B cell (primary cell): ENCODE data around the gene GTF3C2. TPM values are rescaled to one million over a fixed set of nuclear protein-coding genes. Genes with fewer than 3 reads are reported as not detected.

Experiments
- ATAC-seq: fragments of 200-7000 bp; cut with Tn5 transposase; one replicate; pipeline ENCODE4 v1.10.0; 2021; ENCODE audit warnings: low read depth, mild to moderate bottlenecking, moderate number of reproducible peaks, moderate library complexity
- CTCF ChIA-PET: fragments of 350-600 bp; sonication (Branson Sonifier 250); formaldehyde crosslinking; loops from one replicate; lab custom pipeline; 2021; ENCODE audit warnings: antibody characterized with exemption, inconsistent platforms; lab: Charles Lee
- POLR2A ChIA-PET: fragments of 350-600 bp; sonication (Branson Sonifier 250); formaldehyde crosslinking; loops from one replicate; lab custom pipeline; 2021; ENCODE audit warnings: antibody characterized with exemption; lab: Charles Lee
- DNase-seq: peaks from one replicate; pipeline ENCODE4 v3.0.0; 2013
- H2AFZ ChIP-seq: 2 replicates; pipeline ENCODE4 v1.6.1; 2012; ENCODE audit warnings: mild to moderate bottlenecking, low read depth, low read length; ENCODE audit not compliant: insufficient read depth, poor library complexity, severe bottlenecking
- H3K27ac ChIP-seq, 2 donors: 1 replicate in 1 of 2; 2 replicates in 1 of 2; pipeline ENCODE4 v1.5.1; 2012 to 2013; ENCODE audit warnings: low read length in 2 of 2, mild to moderate bottlenecking in 2 of 2, moderate library complexity in 1 of 2
- H3K27me3 ChIP-seq, 4 experiments: fragments of 200-600 bp in 1 of 4; sonication (generic) in 1 of 4; replicated peaks in 1 of 4; 1 replicate in 2 of 4; 2 replicates in 2 of 4; pipeline versions ENCODE4 v1.6.1 to v1.7.0; 2013 to 2016; ENCODE audit warnings: low read length in 3 of 4, mild to moderate bottlenecking in 2 of 4, mixed read lengths in 1 of 4, moderate library complexity in 1 of 4; ENCODE audit not compliant: insufficient read depth in 4 of 4, control insufficient read depth in 3 of 4; ENCODE audit errors: control extremely low read depth in 1 of 4
- H3K36me3 ChIP-seq, 2 experiments: replicated peaks in 1 of 2; 1 replicate in 1 of 2; 2 replicates in 1 of 2; pipeline versions ENCODE4 v1.6.1 to v1.7.1; 2013; ENCODE audit warnings: low read length in 1 of 2; ENCODE audit not compliant: insufficient read depth in 2 of 2, control insufficient read depth in 1 of 2; ENCODE audit errors: control extremely low read depth in 1 of 2, extremely low read depth in 1 of 2
- H3K4me1 ChIP-seq, 2 donors: fragments of 200-600 bp in 1 of 2; sonication (generic) in 1 of 2; 1 replicate in 1 of 2; 2 replicates in 1 of 2; pipeline versions ENCODE4 v1.5.1 to v1.6.1; 2013 to 2017; ENCODE audit warnings: low read length in 2 of 2; ENCODE audit not compliant: control insufficient read depth in 2 of 2, insufficient read depth in 2 of 2
- H3K4me2 ChIP-seq: replicated peaks from 2 replicates; pipeline ENCODE3; 2012; ENCODE audit warnings: mild to moderate bottlenecking, low read depth, low read length; ENCODE audit not compliant: poor library complexity, severe bottlenecking
- H3K4me3 ChIP-seq, 5 experiments: fragments of 200-600 bp in 1 of 5; sonication (generic) in 1 of 5; 1 replicate in 3 of 5; 2 replicates in 2 of 5; pipeline versions ENCODE4 v1.5.1 to v1.7.0; 2011 to 2016; ENCODE audit warnings: low read length in 4 of 5, mild to moderate bottlenecking in 4 of 5, low read depth in 2 of 5, control low read depth in 1 of 5, moderate library complexity in 1 of 5; ENCODE audit not compliant: insufficient read depth in 1 of 5; ENCODE audit errors: control extremely low read depth in 1 of 5, extremely low read depth in 1 of 5
- H3K79me2 ChIP-seq: fragments of 200-600 bp; sonication (generic); one replicate; pipeline ENCODE4 v1.6.0; 2016; ENCODE audit warnings: low read length; ENCODE audit not compliant: control insufficient read depth, insufficient read depth
- H3K9ac ChIP-seq: fragments of 200-600 bp; sonication (generic); 2 replicates; pipeline ENCODE4 v1.6.1; 2017; ENCODE audit warnings: mild to moderate bottlenecking, low read length, moderate library complexity
- H3K9me3 ChIP-seq, 3 donors: one replicate each; pipeline versions ENCODE4 v1.6.1 to v1.7.1; 2013; ENCODE audit warnings: low read length in 2 of 3; ENCODE audit not compliant: control insufficient read depth in 2 of 3, insufficient read depth in 1 of 3; ENCODE audit errors: control extremely low read depth in 1 of 3
- H4K20me1 ChIP-seq: 2 replicates; pipeline ENCODE4 v1.6.0; 2012; ENCODE audit warnings: mild to moderate bottlenecking, low read length; ENCODE audit not compliant: insufficient read depth, control insufficient read depth, poor library complexity, severe bottlenecking
- H3K27ac Mint-ChIP-seq: one replicate; pipeline ENCODE4 v1.8.0; 2021; ENCODE audit warnings: mixed read lengths
- H3K27me3 Mint-ChIP-seq: one replicate; pipeline ENCODE4 v1.8.0; 2021; ENCODE audit warnings: mixed read lengths
- H3K4me1 Mint-ChIP-seq: one replicate; pipeline ENCODE4 v1.8.0; 2021; ENCODE audit warnings: mixed read lengths
- H3K4me3 Mint-ChIP-seq: one replicate; pipeline ENCODE4 v1.8.0; 2021; ENCODE audit warnings: mixed read lengths
- H3K9me3 Mint-ChIP-seq: one replicate; pipeline ENCODE4 v1.8.0; 2022; ENCODE audit warnings: mixed read lengths; ENCODE audit not compliant: insufficient read depth
- EZH2 ChIP-seq: IDR thresholded peaks from 2 replicates; pipeline ENCODE4 v1.6.1; 2012; ENCODE audit warnings: borderline replicate concordance, low read depth, mild to moderate bottlenecking, moderate library complexity, low read length; ENCODE audit not compliant: insufficient read depth, poor library complexity, severe bottlenecking
- WGBS: methylation state at CpG from one replicate; pipeline ENCODE4 v1.1.5; 2013; ENCODE audit warnings: missing lambda C conversion rate; ENCODE audit not compliant: insufficient coverage; 5-methylcytosine and 5-hydroxymethylcytosine counted together
- intact Hi-C: fragments of 100-400 bp; cut with micrococcal nuclease; formaldehyde crosslinking; loops from one replicate; pipeline ENCODE4 v1.10.0; 2022
- polyA plus RNA-seq: library from polyadenylated mRNA; depleted of rRNA; stranded (reverse); fragments of >200 nt; gene quantifications from 2 replicates; pipeline ENCODE4 v1.2.3, GENCODE V29; 2012
- total RNA-seq, 2 donors: library from RNA; stranded (reverse); fragments of 120-200 nt in 1 of 2; gene quantifications; 1 replicate in 1 of 2; 2 replicates in 1 of 2; pipeline versions ENCODE4 v1.2.3 to v1.2.4, GENCODE V29; 2013 to 2022
- TF ChIP-seq, protein P1 (sequence below): fragments of 200-600 bp; IDR thresholded peaks from one replicate; pipeline ENCODE4 v1.8.0; 2022; ENCODE audit warnings: antibody characterized with exemption, mild to moderate bottlenecking

Gene GTF3C2
- total and polyA plus RNA-seq, 2 donors (not counting 1 experiment from before 2014, with no cell fraction given), result 84.8 to 121 TPM

GRCh38 chr2:27379836-27380625 lies 23.5 kb upstream of the GTF3C2 start:
- TF ChIP-seq, protein P1, sequence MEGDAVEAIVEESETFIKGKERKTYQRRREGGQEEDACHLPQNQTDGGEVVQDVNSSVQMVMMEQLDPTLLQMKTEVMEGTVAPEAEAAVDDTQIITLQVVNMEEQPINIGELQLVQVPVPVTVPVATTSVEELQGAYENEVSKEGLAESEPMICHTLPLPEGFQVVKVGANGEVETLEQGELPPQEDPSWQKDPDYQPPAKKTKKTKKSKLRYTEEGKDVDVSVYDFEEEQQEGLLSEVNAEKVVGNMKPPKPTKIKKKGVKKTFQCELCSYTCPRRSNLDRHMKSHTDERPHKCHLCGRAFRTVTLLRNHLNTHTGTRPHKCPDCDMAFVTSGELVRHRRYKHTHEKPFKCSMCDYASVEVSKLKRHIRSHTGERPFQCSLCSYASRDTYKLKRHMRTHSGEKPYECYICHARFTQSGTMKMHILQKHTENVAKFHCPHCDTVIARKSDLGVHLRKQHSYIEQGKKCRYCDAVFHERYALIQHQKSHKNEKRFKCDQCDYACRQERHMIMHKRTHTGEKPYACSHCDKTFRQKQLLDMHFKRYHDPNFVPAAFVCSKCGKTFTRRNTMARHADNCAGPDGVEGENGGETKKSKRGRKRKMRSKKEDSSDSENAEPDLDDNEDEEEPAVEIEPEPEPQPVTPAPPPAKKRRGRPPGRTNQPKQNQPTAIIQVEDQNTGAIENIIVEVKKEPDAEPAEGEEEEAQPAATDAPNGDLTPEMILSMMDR, result no peak
- no peak for TF ChIP-seq EZH2
- Histone ChIP-seq H3K4me1 (peaks cover 16 to 20% of the 10 kb centered on the region in 2 donors), H3K27ac (peak overlapping the region; percentile 53 to 94), H3K9ac (peak overlapping the region; percentile 78), H2AFZ (peak overlapping the region; percentile 92), H3K79me2 (peaks cover 53% of the 10 kb centered on the region), H3K9me3 (no peaks in the 10 kb centered on the region), H3K36me3 (peaks cover 7 to 61% of the 10 kb centered on the region in 2 experiments), H3K27me3 (no peaks in the 10 kb centered on the region), H3K4me3 (peak overlapping the region; percentile 40 to 66 (median 63)), H4K20me1 (peaks cover 38% of the 10 kb centered on the region), H3K4me2 (peak overlapping the region; percentile 88)
- Mint-ChIP-seq H3K9me3 (no peaks in the 10 kb centered on the region), H3K27me3 (no peaks in the 10 kb centered on the region), H3K4me3 (peak overlapping the region; percentile 94), H3K27ac (peak overlapping the region; percentile 66), H3K4me1 (peaks cover 30% of the 10 kb centered on the region)
- ATAC-seq, result peak; percentile 48
- POLR2A ChIA-PET, result interaction anchor here (0.6 to 2.6 kb wide), 6 partner anchors 9 to 168 kb away, joined by 3 to 36 read pairs (median 5); partner anchors contain the start of genes ATRAID, EIF2B4, GTF3C2 and MPV17
- CTCF ChIA-PET, result interaction anchor here (0.9 to 2.4 kb wide), 6 partner anchors 9 to 100 kb away, joined by 3 to 12 read pairs (median 6); partner anchors contain the start of genes NRBP1, PPM1G and SNX17
- intact Hi-C loops, result loop anchor here (1.0 to 2.0 kb wide), 7 partner anchors 10 to 249 kb away; partner anchors contain the start of genes CCDC121, EIF2B4, GPN1 and GTF3C2
- no peak for DNase-seq
- 2% methylated on average over 31 of the region's 35 CpGs for WGBS
